Measurements from ENCODE around the gene FASN. TPM values are rescaled to one million over a fixed set of nuclear protein-coding genes. Genes with fewer than 3 reads are reported as not detected.

The FASN gene
- total RNA-seq, 6 experiments from 2014 or later: 108 to 138 (median 112) TPM

DNA sequence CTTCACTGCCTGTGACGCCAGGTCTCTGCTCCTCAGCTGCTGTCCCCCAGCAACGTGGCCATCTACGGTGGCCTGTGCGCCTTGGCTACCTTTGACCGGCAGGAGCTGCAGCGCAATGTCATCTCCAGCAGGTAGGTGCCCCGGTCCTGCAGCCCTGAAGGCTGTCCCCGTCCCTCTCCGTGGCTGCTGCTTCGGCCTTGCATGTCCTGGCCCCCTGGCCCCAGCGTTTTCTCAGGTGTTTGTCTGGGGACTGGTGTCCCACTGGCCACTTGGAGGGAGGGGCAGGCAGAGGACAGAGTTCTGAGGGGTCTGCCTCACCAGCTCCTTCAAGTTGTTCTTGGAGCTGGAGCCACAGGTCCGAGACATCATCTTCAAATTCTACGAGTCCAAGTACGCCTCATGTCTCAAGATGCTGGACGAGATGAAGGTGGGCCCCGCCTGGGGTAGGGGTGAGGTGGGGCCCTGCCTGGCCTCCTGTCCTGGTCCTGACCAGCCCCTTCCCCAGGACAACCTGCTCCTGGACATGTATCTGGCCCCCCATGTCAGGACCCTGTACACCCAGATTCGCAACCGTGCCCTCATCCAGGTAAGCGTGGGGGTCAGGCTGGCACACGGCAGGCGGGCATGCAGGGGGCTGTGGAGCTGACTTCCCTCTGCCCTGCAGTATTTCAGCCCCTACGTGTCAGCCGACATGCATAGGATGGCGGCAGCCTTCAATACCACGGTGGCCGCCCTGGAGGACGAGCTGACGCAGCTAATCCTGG, 41.9 kb downstream of the FASN start:
- Mint-ChIP-seq H3K4me1 (ENCODE audit: low read depth) (peaks cover 10% of the 10 kb centered on the region; the same call in 1 of the 2 replicates), H3K27me3 (ENCODE audit: insufficient read depth) (peaks cover 5% of the 10 kb centered on the region; the same call in 1 of the 2 replicates), H3K9me3 (no peaks in the 10 kb centered on the region), H3K4me3 (no peak overlapping the region), H3K36me3 (ENCODE audit: low read depth) (peaks cover 4% of the 10 kb centered on the region; the same call in 1 of the 2 replicates), H3K27ac (no peak overlapping the region)
- DNase-seq: no peak
- TF ChIP-seq, protein P1, sequence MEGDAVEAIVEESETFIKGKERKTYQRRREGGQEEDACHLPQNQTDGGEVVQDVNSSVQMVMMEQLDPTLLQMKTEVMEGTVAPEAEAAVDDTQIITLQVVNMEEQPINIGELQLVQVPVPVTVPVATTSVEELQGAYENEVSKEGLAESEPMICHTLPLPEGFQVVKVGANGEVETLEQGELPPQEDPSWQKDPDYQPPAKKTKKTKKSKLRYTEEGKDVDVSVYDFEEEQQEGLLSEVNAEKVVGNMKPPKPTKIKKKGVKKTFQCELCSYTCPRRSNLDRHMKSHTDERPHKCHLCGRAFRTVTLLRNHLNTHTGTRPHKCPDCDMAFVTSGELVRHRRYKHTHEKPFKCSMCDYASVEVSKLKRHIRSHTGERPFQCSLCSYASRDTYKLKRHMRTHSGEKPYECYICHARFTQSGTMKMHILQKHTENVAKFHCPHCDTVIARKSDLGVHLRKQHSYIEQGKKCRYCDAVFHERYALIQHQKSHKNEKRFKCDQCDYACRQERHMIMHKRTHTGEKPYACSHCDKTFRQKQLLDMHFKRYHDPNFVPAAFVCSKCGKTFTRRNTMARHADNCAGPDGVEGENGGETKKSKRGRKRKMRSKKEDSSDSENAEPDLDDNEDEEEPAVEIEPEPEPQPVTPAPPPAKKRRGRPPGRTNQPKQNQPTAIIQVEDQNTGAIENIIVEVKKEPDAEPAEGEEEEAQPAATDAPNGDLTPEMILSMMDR (IDR thresholded peaks at IDR 0.05): no peak

GRCh38 chr17:82055023-82055964, 42.7 kb downstream of the FASN start:
- Mint-ChIP-seq H3K9me3 (no peaks in the 10 kb centered on the region), H3K27me3 (ENCODE audit: insufficient read depth) (peaks cover 3% of the 10 kb centered on the region; the same call in 1 of the 2 replicates), H3K36me3 (ENCODE audit: low read depth) (peaks cover 3% of the 10 kb centered on the region; the same call in 1 of the 2 replicates), H3K4me1 (ENCODE audit: low read depth) (peaks cover 10% of the 10 kb centered on the region; the same call in 1 of the 2 replicates), H3K27ac (peak overlapping the region; percentile 18; the same call in 1 of the 2 replicates), H3K4me3 (no peak overlapping the region)
- no peak for DNase-seq
- TF ChIP-seq, protein P1 (IDR thresholded peaks at IDR 0.05): no peak

GRCh38 chr17:82054351-82055022, 43.5 kb downstream of the FASN start:
- no peaks in the 10 kb centered on the region for H3K9me3 Mint-ChIP-seq
- H3K4me1 Mint-ChIP-seq (ENCODE audit: low read depth): peaks cover 10% of the 10 kb centered on the region; the same call in 1 of the 2 replicates
- H3K4me3 Mint-ChIP-seq: no peak overlapping the region
- DNase-seq: no peak
- TF ChIP-seq, protein P1 (IDR thresholded peaks at IDR 0.05): no peak
- no peaks in the 10 kb centered on the region for H3K27me3 Mint-ChIP-seq (ENCODE audit: insufficient read depth)
- H3K36me3 Mint-ChIP-seq (ENCODE audit: low read depth): no peaks in the 10 kb centered on the region
- 0 out of 2 replicates have a peak overlapping the region, but pooled peaks have one; percentile 18 for H3K27ac Mint-ChIP-seq

GRCh38 chr17:82053556-82054263, 44.3 kb downstream of the FASN start:
- DNase-seq: no peak
- Mint-ChIP-seq H3K27ac (peak overlapping the region; percentile 16; the same call in 1 of the 2 replicates), H3K36me3 (ENCODE audit: low read depth) (no peaks in the 10 kb centered on the region), H3K27me3 (ENCODE audit: insufficient read depth) (no peaks in the 10 kb centered on the region), H3K4me3 (peak overlapping the region; percentile 90), H3K9me3 (no peaks in the 10 kb centered on the region), H3K4me1 (ENCODE audit: low read depth) (peaks cover 10% of the 10 kb centered on the region; the same call in 1 of the 2 replicates)
- TF ChIP-seq, protein P1 (IDR thresholded peaks at IDR 0.05): no peak

All from HFFc6 (cell line).